GM12873 (cell line): ENCODE measurements around the gene PRPF18.

Experiments
- CTCF ChIP-seq: IDR thresholded peaks from 2 replicates; pipeline ENCODE4 v1.5.1; 2012; ENCODE audit warnings: low read depth, mild to moderate bottlenecking, moderate library complexity, low read length, control low read depth; ENCODE audit not compliant: insufficient read depth; ENCODE audit errors: missing control alignments

PRPF18 gene

GRCh38 chr10:13608246-13608853 lies 21.6 kb downstream of the PRPF18 start:
- no peak for TF ChIP-seq CTCF

DNA sequence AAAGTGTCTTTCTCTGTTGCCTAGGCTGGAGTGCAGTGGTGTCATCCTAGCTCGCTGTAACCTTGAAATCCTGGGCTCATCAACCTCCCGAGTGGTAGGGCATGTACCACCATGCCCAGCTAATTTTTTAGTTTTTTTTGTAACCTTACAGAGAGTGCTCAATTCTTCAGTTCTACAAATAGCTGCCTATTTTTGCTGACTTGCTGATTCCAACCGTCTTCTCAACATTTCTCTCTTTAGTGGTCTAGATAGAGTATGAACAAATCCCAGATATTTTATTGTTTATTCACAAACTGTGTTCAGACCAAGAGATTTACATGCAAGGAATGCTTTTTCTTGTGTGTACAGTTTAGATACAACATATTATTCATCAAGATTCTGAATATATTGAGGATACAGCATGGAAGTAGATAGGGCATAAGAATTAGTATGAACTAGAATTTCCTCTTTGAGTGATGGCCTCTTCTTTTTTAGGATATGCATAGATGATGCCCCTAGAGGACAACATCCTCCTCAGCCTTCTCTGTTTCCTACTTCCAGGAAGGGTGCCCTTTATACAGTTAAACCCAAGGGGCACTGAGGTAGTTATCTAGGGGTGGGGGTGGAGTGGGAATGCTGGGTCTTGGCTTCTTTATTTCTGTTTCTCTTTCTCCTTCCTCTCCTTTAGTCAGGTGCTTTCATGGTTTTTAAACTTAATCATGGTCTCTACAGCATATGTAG lies 26.0 kb downstream of the PRPF18 start:
- no peak for TF ChIP-seq CTCF

- TF ChIP-seq CTCF: peak; percentile 27
These were observed 26.8 kb downstream of the PRPF18 start for GRCh38 chr10:13613519-13613918.

DNA sequence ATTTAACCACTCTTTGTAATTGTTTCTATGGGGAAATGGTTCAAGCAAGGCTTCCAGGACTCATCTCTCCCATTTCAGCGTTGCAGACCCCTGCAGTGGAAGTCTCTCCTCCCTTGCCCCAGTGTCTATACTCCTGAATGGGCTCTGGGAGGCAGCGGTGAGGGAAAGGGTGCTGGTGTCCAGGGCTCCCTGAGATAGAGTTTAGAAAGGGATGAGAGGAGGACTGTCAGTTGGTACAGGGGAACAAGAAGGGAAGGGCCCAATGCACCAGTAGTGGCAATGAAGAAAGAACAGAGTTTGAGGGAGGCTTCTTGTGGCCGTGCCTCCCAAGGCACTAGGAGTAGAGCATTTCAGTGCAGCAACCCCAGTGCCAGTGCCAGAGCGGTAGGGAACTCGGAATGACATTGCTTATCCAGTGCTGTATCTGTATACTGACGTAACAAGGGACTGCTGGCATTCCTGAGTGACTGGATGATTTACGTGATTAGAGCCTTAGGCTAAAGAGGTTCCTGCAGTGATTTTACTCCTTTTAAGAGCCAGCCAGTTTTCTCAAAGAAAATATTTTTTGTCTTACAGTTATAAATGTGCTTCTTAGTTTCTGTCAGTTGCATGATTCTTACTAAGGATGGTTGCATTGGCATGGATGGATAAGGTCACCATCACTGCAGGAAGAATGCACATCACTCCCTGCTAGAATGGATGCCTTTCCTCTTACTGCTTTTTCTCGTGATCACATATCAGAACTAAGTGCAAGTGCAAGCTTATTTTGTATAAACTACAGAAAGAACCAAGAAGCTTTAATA lies 28.0 kb downstream of the PRPF18 start:
- TF ChIP-seq CTCF: no peak

DNA sequence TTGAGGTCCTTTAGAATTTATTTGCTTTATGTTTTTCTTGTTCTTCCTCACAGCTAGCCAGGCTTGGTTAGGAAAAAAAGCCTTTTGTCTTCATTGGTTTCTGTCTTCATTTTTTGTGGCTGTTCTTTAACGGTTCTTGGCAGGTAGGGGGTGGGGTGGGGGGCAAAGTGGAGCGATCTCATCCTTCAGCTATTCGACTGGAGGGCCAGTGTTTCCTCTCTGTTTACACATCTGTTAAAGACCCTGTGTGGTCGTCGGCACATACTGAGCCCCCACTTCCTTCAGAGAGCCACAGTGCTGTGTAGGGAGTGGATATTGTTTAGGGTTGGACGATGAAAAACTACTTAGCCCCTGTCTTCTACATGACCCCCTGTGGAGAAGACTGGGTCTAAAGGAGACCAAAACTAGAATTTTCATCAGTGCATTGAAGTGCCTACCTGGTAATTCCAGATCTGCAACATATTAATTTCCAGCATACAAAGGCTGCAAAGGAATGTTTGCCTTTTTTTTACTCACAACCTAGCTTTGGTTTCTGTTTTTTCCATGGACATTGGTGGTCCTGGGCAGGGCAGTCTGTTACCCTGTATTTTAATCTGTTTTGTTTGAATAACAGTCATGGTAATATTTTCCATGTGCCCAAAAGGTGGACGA lies 29.0 kb downstream of the PRPF18 start:
- no peak for TF ChIP-seq CTCF

- TF ChIP-seq CTCF: no peak
These were observed 30.4 kb downstream of the PRPF18 start for GRCh38 chr10:13617116-13617515.

- TF ChIP-seq CTCF: no peak
These were observed 35.2 kb downstream of the PRPF18 start for GRCh38 chr10:13621931-13622330.
